NCI-H146 treated with DMSO at 0.1 percent for 48 hours (cell line): ENCODE data around the gene LMTK2.

Experiments used
- DNase-seq: peaks from one replicate; lab custom pipeline; 2025; ENCODE audit not compliant: unreplicated experiment; lab: John Stamatoyannopoulos, UW

Gene LMTK2

DNA sequence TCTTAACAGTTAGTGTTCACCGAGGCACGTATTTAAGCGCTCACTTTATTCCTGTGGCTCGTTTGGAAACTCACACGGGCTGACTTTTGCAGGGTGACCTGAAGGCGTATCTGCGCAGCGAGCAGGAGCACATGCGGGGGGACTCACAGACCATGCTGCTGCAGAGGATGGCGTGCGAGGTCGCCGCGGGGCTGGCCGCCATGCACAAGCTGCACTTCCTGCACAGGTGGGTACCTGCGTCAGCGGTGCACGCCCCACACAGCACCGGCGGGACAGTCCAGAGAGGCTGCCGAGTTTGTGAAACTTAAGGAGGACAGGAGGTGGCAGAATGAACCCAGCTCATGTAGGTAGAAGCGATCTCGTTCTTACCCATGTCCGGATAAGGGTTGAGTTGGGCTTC is 64.8 kb downstream of the LMTK2 start:
- no peak for DNase-seq

DNA sequence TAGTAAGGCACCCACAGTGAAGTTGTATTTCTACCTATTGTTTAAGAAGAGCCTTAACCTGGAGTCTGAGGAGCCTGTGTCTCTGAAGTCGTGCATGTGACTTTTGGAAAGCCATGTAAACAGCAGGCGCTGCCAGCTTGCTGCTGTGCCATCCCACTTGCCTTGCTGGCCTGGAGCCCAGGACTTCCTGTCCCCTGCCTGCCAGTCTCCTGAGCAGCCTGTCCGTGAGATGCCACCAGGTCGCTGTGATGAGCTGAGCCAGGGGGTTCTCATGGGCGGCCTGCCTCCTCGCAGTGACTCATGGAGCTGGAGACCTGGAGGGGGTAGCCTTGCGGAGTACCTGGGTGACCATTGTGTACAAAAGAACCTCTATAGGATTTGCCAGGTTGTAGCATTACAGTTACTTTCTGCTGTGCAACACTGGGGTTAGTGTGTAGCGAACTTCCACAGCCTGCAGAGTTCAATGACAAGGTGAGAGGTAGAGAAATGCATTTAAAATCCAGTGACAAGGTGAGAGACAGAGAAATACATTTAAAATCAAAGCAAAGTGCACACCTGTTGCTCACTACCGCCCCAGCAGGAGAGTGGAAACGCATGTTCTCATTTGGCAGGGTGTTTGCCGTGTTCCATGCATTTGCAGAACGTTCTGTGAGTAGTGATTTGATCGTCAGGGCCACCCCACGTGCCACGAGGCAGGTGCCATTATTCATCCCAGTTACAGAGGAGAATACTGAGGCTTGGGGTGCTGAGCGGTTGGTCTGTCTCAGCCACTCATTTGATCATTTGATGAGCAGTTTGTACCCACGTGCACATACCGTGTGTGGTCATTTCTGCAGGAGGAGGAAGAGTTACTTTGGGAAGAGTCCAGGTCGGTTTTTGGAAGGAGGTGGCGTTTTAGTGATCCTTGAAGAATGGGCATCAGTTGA is 67.9 kb downstream of the LMTK2 start:
- no peak for DNase-seq

DNA sequence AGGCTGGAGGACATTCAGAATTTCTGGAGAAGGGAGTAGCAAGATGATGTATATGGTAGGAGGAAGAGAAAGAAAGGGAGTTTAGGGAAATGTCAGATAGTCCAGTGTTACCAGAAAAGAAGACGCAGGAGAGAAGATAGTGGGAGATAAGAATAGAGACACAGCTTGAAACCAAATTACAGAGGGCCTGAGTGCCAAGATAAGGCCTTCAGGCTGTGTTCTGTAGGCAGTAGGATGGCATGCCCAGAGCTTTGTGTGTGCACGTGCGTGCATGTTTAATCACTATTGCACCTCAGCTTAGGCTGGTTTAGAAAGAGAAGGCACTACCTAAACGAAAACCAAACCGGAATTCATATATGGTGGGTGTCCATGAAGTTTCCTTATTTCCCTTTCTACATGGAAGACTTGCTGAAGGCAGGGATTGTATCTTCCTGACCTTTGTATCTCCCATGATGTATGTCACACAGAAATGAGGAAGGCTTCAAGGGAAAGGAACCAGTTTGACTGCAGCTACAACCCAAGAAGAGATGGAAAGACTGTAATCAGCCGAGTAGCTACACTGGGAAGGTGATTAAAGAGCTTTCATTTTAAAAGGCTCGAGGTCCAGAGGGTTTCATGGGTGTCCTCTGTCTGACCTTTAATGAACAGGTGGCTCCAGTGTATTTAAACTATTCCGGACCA is 68.7 kb downstream of the LMTK2 start:
- no peak for DNase-seq

DNA sequence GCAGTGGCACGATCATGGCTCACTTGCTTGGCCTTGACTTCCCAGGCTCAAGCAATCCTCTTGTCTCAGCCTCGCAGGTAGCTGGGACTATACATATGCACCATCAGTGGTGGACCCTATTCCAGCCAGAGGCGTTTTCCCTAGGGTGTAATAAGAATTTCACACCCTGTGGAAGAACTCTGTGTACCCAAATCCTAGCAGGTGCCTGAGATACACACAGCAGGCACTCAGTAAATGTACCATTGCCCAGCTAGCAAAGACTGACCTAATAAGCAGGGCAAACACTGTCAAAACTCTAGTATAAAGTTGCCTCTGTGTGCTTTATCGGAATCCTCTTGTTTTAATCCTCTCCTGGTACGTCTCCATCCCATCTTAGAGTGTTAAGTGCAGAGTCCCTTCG is 70.9 kb downstream of the LMTK2 start:
- no peak for DNase-seq

DNA sequence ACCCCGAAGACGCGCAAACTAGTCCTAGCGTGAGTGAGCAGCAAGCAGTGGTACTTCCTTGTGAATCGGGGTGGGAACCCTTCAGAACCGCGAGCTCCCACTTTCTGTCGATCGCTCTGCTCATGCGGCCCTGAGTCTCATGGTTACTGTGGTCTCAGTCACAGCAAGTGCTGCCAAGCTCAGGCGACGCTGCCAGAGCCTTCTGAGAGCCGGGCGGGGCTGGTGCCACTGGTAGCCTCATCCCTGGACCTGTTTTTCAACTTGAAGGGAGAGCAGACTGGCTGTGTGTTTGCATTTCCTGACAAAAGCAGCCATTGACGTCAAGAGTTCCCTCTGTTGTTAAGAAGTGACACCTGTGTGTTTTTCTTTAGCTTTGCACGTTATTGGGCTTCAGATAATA is 71.7 kb downstream of the LMTK2 start:
- DNase-seq: no peak

DNA sequence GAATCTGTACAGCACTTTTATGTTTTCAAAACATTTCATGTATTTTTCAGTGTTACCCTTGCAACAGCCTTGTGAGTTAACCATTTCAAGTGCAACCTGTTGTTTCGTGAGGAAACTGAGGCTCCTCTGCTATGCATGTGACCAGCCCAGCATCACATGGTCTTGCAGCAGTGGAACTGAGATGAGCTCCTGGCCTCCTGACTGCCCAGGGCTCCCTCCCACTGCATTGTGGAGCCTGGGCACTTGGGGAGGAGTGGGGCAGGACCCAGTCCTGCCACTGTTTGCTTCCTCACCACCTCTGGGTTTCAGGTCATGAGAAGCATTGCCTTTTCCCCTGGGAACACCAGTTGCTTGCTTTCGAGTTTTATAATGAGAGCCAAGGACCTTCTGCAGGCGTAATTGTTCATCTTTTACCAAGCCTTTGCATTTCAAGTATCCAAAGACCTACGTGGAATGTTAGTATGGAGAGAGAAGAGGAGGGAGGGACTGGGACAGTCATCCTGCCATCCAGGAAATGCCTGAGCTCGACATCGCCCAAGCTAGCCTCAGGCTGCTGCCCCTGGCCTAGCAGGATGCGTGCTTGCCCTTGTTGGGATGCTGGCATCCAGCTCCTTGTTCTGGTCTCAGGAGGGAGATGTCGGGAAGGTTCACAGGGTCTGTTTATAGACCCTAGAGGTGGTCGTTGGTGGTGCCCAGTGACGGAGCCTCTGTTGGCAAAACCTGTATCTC is 72.3 kb downstream of the LMTK2 start:
- no peak for DNase-seq

DNA sequence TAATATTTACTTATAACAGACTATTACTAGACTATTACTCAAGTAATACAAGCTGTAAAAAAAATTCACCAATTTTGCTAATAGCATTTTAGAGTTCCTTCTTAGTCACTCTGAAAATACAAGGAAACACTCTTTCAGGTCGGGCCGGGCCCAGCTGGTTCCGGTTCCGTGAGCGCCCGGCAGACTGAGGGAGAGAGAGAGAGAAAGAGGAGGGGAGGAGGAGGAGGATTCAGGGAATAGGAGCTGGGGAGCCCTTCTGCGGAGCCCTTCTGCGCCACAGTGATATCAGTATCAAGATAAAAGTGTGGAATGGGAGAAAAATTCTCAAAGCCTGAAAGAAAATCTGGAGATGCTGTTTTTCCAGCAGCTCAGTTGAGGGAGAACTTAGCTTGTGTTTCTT is 74.1 kb downstream of the LMTK2 start:
- no peak for DNase-seq

DNA sequence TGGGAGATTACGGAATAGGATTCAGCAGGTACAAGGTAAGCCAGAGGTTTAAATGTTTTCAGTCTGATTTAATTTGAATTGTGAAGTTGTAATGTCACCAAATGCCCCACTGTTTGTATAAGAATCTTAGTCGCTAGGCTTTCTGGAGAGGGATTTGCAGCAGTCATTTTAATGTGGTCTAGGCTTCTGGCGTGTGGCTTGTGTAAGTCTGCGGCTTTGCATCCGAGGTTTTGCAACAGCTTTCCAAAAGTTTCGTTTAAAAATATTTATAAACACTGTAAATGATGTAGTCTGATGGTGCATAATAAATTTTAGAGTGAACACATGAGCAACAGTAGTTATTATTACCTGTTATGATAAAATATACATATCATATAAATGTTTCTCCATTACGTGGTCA is 78.4 kb downstream of the LMTK2 start:
- DNase-seq: no peak

DNA sequence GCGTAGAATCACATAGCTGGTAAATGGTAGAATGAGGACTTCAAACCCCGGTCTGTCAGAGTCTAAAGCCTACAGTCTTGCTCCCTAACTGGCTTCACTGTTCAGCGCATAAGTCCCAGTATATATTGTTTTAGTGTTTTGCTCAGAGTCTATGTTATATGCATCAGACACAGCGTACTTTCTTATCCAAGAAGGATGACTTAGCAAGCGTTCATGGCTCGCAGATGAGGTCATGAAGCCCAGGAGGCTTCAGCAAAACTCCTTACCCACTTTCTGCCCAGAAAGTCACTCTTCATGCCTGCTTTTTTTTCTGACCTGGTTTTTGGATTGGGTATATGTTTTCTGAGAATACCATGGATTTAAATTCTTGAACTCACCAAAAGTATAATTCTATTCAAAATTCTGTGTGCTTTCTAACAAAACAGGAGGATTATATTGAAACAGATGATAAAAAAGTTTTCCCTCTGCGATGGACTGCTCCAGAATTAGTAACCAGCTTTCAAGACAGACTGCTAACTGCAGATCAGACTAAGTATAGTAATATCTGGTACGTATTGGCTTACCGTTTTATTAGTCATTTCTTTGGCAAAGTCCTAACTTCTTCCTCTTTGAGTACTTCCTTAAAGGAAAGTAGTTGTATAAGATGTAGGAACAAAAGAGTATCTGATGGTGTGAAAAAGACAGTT is 79.9 kb downstream of the LMTK2 start:
- DNase-seq: no peak

DNA sequence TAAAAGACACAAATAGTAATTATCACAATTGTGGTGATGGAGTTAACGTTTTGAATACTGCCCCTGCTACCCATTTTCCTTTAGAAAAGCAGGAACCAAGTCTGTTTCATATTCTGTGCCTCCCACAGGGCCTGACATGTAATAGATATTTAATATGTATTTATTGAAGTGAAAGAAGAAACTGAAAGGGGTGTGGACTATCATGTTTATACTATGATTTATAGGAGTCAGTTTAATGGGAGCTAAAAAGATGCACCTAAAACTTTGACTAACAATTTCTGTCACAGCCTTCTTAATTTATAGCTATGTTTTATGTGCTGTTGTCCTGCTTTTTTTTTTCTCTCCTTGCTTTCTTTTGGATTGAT is 80.5 kb downstream of the LMTK2 start:
- no peak for DNase-seq

DNA sequence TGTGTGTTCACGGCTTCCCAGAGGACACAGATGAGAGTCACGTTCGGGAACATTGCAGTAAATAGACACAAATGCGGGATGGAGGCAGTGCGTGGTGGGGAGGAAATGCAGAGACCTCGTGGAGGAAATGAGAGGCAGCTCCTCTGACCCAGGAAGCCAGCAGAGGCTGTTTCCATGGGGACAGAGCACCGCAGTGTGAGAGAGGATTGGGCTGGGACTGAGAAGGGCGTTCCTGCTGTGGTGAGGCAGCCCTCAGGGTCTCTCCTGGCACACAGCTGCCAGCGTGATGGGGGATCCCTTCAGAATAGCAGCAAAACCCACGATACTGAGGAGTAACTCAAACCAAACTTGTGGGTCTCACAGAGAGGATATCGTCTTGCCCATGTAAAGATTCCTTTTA is 82.9 kb downstream of the LMTK2 start:
- DNase-seq: no peak

DNA sequence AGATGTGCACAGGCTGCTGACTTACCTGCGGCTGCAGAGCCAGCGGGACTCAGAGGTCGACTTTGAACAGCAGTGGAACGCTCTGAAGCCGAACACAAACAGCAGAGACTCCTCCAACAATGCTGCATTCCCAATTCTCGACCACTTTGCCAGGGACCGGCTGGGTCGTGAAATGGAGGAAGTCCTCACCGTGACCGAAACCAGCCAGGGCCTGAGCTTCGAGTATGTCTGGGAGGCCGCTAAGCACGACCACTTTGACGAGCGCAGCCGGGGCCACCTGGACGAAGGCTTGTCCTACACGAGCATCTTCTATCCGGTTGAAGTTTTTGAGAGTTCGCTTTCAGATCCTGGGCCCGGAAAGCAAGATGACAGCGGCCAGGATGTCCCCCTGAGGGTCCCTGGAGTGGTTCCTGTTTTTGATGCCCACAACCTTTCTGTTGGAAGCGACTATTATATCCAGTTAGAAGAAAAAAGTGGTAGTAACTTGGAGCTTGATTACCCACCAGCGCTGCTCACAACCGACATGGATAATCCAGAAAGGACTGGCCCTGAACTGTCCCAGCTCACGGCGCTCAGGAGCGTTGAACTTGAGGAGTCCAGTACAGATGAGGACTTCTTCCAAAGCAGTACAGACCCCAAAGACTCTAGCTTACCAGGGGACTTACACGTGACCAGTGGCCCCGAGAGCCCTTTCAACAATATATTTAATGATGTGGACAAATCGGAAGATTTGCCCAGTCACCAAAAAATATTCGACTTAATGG is 85.2 kb downstream of the LMTK2 start:
- no peak for DNase-seq

DNA sequence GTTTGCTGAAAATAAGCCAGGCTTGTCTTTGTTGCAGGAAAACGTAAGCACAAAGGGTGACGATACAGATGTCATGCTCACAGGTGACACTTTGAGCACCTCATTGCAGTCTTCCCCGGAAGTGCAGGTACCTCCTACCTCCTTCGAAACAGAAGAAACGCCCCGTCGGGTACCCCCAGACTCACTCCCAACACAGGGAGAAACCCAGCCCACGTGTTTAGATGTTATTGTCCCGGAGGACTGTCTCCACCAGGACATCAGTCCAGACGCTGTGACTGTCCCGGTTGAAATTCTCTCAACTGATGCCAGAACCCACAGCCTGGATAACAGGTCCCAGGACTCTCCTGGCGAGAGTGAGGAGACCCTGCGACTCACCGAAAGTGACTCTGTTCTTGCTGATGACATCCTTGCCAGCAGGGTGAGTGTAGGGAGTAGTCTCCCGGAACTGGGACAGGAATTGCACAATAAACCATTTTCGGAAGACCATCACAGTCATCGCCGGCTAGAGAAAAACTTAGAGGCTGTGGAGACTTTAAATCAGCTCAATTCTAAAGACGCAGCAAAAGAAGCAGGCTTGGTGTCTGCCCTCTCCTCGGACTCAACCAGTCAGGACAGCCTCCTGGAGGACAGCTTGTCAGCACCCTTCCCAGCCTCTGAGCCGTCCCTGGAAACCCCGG is 86.3 kb downstream of the LMTK2 start:
- no peak for DNase-seq

DNA sequence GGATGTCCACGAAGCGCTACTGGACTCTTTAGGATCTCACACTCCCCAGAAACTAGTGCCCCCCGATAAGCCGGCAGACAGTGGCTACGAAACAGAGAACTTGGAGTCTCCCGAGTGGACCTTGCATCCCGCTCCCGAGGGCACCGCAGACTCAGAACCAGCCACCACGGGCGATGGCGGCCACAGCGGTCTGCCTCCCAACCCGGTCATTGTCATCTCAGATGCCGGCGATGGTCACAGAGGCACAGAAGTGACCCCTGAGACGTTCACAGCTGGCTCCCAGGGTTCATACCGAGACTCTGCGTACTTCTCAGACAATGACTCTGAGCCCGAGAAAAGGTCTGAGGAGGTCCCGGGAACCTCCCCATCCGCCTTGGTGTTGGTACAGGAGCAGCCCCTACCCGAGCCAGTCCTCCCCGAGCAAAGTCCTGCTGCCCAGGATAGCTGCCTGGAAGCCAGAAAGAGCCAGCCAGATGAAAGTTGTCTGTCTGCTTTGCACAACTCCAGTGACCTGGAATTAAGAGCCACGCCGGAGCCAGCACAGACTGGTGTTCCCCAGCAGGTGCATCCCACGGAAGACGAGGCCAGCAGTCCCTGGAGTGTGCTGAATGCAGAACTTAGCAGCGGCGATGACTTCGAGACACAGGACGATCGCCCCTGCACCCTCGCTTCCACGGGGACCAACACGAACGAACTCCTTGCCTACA is 87.0 kb downstream of the LMTK2 start:
- DNase-seq: no peak

DNA sequence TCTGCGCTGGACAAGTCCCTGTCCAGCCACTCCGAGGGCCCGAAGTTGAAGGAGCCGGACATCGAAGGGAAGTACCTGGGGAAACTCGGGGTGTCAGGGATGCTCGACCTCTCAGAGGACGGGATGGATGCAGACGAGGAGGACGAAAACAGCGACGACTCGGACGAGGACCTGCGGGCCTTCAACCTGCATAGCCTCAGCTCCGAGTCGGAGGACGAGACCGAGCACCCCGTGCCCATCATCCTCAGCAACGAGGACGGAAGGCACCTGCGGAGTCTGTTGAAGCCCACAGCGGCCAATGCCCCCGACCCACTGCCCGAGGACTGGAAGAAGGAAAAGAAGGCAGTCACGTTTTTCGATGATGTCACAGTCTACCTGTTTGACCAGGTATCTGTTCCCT is 87.5 kb downstream of the LMTK2 start:
- DNase-seq: no peak

DNA sequence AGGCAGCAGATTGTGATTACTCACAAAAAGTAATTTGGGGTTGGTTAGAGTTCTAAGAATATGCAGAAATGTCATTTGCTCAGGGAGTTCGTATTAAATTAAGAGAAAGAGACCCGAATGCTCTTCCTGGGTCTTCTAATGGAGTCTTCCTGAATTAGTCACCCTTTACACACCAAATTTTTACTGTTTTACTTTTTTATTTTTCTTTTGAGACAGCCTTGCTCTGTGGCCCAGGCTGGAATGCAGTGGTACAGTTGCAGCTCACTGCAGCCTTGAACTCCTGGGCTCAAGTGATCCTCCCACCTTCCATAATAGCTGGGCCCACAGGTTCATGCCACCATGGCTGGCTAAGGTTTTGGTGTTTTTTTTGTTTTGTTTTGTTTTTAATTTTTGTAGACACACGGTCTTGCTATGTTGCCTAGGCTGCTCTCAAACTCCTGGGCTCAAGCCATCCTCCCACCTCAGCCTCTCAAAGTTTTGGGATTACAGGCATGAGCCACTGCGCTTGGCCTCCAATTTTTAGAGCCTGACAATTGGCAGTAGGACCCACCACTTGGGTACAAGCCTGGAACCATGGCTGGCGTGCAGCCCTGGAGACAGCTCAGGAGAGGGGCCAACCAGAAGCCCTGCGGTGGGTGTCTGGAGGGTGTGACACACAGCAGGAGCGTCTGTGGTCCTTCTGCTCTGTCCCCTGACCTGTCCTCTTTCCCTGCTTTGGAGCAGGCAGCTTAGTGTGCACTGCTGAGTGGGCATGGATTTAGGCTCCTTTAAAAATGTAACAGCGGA is 88.2 kb downstream of the LMTK2 start:
- no peak for DNase-seq

DNA sequence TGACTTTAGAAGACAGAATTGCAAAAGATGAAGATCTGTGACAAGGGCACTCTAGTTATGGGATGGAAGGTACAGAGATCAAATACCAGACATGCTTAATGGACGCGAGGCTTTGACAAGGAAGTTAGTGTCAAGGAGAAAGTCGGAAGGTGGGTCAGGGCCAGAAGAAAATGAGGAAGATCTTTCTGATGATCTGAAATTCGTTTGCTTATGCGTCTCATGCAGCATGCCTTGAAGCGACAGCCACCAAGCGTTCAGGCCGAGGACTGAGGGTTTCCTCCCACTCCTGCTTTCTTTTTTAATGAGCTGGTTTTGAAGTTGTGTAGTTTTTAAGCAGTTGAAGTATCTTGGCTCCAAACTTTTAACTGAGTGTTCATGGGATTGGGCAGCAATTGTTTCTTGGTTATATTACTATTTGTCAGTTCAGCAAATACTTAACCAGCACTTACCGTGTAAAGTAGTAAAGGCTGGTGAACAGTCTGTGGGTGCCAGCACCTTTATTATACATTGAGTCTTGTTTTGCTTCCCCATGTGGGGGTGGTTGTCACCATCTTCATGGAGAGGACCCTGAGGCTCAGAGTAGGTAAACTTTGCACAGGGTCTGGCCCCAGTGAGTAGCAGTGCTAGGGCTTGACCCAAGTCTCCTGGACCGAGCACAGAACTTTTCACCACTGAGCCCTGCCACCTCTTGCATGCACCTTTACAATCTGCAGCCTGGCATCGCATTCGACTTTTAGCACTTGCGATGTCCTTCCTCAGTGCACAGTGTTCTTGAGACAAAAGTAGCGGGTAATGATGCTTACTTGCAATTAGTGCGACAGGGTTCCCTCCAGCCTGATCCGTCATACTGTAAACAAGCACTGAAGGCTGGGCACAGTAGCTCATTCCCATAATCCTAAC is 90.3 kb downstream of the LMTK2 start:
- no peak for DNase-seq

DNA sequence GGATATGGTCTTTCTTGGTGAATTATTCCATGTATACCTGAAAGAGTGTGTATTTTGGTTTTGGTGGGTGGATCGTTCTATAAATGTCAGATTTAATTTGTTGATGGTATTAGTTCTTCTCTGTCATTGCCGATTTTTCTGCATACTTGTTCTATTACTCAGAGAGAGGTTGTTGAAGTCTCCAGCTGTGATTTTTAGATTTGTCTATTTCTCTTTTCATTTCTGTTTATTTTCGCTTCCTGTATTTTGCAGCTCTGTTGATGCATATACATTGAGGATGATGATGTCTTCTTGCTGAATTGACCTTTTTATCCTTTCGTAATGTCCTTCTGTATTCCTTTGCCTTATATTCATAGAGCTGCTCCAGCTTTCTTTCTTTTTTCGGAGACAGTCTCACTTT is 92.5 kb downstream of the LMTK2 start:
- no peak for DNase-seq
